Neutrophil (primary cell): Measurements from ENCODE around the gene PUS10.

Experiments
- H3K27ac ChIP-seq: fragments of 200-600 bp; sonication (generic); 2 replicates; pipeline ENCODE4 v1.5.1; 2016; ENCODE audit warnings: mild to moderate bottlenecking, moderate library complexity
- H3K27me3 ChIP-seq: fragments of 200-600 bp; sonication (generic); 2 replicates; pipeline ENCODE4 v1.6.0; 2016; ENCODE audit warnings: mild to moderate bottlenecking
- H3K36me3 ChIP-seq: fragments of 200-600 bp; sonication (generic); 2 replicates; pipeline ENCODE4 v1.5.1; 2017
- H3K4me1 ChIP-seq, 2 experiments: fragments of 200-600 bp in 1 of 2; sonication (generic) in 1 of 2; 1 replicate in 1 of 2; 2 replicates in 1 of 2; pipeline versions ENCODE4 v1.5.1 to v1.6.1; 2013 to 2016; ENCODE audit warnings: low read depth in 1 of 2, low read length in 1 of 2, mild to moderate bottlenecking in 1 of 2, moderate library complexity in 1 of 2; ENCODE audit not compliant: control insufficient read depth in 1 of 2, insufficient read depth in 1 of 2
- H3K4me3 ChIP-seq, 2 experiments: fragments of 200-600 bp in 1 of 2; sonication (generic) in 1 of 2; 1 replicate in 1 of 2; 2 replicates in 1 of 2; pipeline ENCODE4 v1.5.1; 2013 to 2016; ENCODE audit warnings: low read depth in 1 of 2, low read length in 1 of 2, mild to moderate bottlenecking in 1 of 2, moderate library complexity in 1 of 2
- H3K9me3 ChIP-seq: fragments of 200-600 bp; sonication (generic); 2 replicates; pipeline ENCODE4 v1.5.1; 2016
- TF ChIP-seq, protein P1 (sequence below): fragments of 200-600 bp; sonication (generic); IDR thresholded peaks from 2 replicates; pipeline ENCODE4 v1.5.1; 2016; ENCODE audit warnings: antibody characterized with exemption

The PUS10 gene

DNA sequence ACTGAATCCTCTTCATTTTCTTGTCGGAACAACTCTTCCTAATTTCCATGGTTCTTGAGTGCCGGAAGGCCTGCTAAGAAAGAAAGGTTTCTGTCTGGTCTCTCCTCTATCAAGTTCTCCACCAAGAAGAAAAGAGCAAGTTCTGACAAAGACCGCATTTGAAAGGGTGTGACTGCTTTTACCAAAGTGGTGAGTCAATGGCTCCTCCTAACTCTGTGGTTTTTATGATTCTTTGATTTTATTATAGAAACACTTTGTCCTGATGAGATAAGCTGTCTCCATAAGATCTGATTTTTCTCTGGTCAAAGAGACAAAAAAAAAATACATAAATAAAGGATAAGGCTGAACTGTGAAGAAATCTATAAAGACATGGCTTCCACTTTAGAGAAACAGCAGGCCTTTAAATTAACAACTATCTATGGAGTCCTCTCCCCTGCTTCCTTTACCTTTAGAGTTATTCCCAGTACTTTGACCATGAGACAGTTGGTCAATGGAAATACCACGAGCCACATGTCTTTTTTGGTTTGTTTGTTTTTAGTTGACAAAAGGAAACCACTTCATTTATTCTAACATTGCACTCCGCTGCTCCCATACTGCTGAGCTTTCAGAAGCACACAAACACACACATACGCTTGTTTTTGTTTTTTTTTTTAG is 69.0 kb downstream of the PUS10 start:
- no peaks in the 10 kb centered on the region for H3K27me3 ChIP-seq
- no peak overlapping the region for H3K27ac ChIP-seq
- peaks cover 9% of the 10 kb centered on the region in 2 experiments for H3K4me1 ChIP-seq
- H3K36me3 ChIP-seq, result no peaks in the 10 kb centered on the region
- no peaks in the 10 kb centered on the region for H3K9me3 ChIP-seq
- TF ChIP-seq, protein P1, sequence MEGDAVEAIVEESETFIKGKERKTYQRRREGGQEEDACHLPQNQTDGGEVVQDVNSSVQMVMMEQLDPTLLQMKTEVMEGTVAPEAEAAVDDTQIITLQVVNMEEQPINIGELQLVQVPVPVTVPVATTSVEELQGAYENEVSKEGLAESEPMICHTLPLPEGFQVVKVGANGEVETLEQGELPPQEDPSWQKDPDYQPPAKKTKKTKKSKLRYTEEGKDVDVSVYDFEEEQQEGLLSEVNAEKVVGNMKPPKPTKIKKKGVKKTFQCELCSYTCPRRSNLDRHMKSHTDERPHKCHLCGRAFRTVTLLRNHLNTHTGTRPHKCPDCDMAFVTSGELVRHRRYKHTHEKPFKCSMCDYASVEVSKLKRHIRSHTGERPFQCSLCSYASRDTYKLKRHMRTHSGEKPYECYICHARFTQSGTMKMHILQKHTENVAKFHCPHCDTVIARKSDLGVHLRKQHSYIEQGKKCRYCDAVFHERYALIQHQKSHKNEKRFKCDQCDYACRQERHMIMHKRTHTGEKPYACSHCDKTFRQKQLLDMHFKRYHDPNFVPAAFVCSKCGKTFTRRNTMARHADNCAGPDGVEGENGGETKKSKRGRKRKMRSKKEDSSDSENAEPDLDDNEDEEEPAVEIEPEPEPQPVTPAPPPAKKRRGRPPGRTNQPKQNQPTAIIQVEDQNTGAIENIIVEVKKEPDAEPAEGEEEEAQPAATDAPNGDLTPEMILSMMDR, result no peak
- H3K4me3 ChIP-seq, result no peak overlapping the region

DNA sequence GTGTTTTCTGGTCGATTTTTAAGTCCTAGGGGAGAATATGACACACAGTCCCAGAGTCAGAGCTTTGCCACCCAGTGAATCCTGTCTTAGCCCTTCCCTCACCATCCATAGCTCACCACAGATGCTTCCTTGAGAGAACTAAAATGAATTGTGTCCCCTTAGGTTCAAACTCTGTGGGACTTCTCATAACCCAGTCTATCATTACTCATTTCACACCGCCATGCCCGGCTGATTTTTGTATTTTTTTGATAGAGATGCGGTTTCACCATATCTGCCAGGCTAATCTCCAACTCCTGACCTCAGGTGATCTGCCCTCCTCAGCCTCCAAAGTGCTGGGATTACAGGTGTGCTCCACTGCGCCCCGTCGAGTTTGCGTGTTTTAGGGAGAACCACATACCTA is 69.9 kb downstream of the PUS10 start:
- Histone ChIP-seq H3K27me3 (no peaks in the 10 kb centered on the region), H3K9me3 (no peaks in the 10 kb centered on the region), H3K4me1 (peaks cover 0 to under 1% of the 10 kb centered on the region in 2 experiments), H3K27ac (no peak overlapping the region), H3K36me3 (no peaks in the 10 kb centered on the region), H3K4me3 (no peak overlapping the region)
- TF ChIP-seq, protein P1, result no peak

DNA sequence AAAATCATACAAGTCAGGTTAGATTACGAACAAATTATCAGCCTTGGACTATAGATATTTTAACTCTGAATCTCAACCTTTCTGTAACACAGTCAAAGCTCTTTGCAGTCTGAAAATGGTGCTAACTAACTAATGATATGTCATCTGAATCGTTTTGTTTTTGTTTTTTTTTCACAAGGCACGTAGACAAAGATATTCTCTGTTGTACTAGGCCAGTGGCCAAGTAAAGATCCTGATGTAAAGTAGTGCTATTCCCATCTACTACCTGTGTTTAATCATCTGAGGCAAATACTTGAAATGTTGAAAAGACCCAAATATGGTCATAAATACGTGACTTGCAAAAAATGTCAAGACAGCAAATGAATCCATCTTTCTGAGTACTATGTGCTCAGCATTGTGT is 71.0 kb downstream of the PUS10 start:
- Histone ChIP-seq H3K9me3 (no peaks in the 10 kb centered on the region), H3K27ac (no peak overlapping the region), H3K36me3 (no peaks in the 10 kb centered on the region), H3K4me3 (no peak overlapping the region), H3K27me3 (no peaks in the 10 kb centered on the region), H3K4me1 (no peaks in the 10 kb centered on the region)
- TF ChIP-seq, protein P1, result no peak

DNA sequence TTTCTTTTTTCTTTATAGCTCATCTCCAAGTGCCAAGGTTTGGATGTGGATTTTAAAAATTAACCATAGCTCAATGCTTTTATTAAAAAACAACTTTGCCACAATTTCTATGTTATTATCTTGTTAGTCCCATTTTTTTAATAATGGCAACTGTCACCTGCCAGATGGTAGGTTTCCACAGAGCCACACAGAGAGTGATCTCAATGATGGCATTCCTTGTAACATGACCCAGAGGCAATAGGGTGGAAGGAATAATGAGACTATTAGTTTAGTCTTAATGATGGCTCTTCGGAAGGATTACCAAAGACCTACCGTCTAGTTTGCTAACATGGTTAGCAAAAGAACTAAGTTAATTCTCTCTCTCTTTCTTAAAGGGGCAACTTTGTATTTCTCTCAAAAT is 72.7 kb downstream of the PUS10 start:
- Histone ChIP-seq H3K27ac (no peak overlapping the region), H3K9me3 (no peaks in the 10 kb centered on the region)
- TF ChIP-seq, protein P1, result no peak

DNA sequence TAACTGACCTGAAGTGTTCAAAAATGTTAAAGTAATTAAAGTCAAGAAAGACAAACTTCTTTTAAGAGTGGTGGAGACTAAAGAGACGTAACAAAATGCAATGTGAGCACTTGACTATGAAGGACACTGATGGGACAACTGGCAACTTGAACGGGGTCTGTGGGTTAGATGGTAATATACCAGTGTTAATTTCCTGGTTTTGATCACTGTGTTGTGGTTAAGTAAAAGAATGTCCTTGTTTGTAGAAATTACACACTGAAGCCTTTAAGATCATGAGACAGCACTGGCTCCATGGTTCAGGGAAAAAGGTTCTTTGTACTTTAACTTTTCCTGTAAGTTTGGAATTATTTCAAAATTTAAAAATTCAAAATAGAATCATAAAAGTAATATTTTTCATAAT is 78.4 kb downstream of the PUS10 start:
- no peaks in the 10 kb centered on the region for H3K9me3 ChIP-seq
- H3K4me1 ChIP-seq, result peaks cover 30 to 34% of the 10 kb centered on the region in 2 experiments
- H3K4me3 ChIP-seq, result no peak overlapping the region
- H3K27ac ChIP-seq, result peak overlapping the region; percentile 12
- no peaks in the 10 kb centered on the region for H3K36me3 ChIP-seq
- TF ChIP-seq, protein P1, result no peak
- H3K27me3 ChIP-seq, result no peaks in the 10 kb centered on the region

More for the DNA sequence above, 72.7 kb downstream of the PUS10 start:
- Histone ChIP-seq H3K4me3 (no peak overlapping the region), H3K4me1 (no peaks in the 10 kb centered on the region), H3K27me3 (no peaks in the 10 kb centered on the region), H3K36me3 (no peaks in the 10 kb centered on the region)
